ENCODE measurements around the gene USP36. TPM values are rescaled to one million over a fixed set of nuclear protein-coding genes. Genes with fewer than 3 reads are reported as not detected.

Gene USP36
- polyA plus RNA-seq, 1 experiment: 18.3 TPM

DNA sequence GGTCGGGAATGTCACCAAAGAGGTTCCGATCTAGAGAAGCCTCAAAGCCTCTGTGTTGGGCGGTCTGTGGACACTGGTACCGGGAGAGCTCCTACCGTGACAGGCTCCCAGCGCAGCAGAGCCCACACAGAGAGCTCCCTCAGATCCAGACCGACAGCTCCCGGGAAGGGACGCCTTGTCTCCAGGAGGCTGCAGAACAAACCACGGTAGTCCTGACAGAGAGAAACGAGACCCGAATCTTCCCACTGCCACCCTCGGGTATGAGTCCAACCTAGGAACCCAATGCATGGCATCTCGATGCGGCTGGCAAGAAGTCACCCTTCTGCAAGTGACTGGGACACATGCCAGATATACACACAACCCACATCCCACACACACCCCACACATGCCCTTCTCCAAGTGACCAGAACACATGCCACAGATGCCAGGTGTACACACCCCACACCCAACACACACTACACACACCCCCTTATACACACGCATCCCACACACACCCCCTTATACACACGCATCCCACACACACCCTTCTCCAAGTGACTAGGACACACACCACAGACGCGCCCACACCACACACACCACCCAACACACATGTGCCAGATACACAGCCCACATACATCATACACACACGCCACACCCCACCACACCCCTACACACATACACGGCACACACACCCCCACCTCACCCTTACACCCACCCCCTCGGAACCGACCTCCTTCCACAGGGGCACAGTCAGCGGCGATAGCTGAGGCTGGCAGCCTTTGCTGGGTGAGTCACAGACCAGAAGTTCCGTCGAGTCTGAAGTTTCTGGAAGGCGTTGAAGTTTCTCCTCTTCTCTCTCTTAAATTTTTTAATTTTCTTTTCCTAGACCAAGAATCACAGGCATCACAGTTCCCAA is 42.7 kb downstream of the USP36 start:
- Histone ChIP-seq H3K9me3 (ENCODE audit: control insufficient read depth, insufficient read depth, low read length) (no peaks in the 10 kb centered on the region), H3K4me3 (ENCODE audit: low read depth, low read length) (no peak overlapping the region), H3K27me3 (ENCODE audit: control insufficient read depth, insufficient read depth, low read length) (no peaks in the 10 kb centered on the region), H3K27ac (ENCODE audit: low read depth, low read length) (no peak overlapping the region)
- no peak for DNase-seq (ENCODE audit: low read depth, low spot score)
- ChIA-PET POLR2A (no interaction called here), CTCF (interaction anchor here (1.6 to 1.8 kb wide), 2 partner anchors 10 to 301 kb away, joined by 3 to 8 read pairs; no protein-coding TSS in a partner anchor)
- TF ChIP-seq, protein P1, sequence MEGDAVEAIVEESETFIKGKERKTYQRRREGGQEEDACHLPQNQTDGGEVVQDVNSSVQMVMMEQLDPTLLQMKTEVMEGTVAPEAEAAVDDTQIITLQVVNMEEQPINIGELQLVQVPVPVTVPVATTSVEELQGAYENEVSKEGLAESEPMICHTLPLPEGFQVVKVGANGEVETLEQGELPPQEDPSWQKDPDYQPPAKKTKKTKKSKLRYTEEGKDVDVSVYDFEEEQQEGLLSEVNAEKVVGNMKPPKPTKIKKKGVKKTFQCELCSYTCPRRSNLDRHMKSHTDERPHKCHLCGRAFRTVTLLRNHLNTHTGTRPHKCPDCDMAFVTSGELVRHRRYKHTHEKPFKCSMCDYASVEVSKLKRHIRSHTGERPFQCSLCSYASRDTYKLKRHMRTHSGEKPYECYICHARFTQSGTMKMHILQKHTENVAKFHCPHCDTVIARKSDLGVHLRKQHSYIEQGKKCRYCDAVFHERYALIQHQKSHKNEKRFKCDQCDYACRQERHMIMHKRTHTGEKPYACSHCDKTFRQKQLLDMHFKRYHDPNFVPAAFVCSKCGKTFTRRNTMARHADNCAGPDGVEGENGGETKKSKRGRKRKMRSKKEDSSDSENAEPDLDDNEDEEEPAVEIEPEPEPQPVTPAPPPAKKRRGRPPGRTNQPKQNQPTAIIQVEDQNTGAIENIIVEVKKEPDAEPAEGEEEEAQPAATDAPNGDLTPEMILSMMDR (IDR thresholded peaks at IDR 0.05; ENCODE audit: low read depth, low read length): no peak

DNA sequence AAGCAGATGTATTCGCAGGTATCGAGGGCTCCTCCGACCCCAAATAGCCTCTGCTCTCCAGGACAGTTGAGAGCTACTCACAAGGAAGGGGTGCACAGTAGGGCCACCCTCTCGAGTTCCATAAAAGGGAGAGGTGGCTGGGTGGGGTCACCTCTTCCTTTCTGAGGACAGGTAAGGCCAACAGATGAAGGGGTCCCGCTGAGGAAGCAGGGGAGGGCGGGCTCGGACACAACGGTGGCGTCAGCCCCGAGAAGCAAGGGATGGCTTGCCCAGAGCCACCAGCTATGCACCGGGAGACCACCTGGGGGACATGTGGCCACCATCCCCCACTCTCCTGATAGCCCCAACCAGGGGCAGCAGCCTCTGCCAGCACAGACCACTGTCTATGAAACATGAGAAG is 43.4 kb downstream of the USP36 start:
- POLR2A ChIA-PET: no interaction called here
- CTCF ChIA-PET: no interaction called here

DNA sequence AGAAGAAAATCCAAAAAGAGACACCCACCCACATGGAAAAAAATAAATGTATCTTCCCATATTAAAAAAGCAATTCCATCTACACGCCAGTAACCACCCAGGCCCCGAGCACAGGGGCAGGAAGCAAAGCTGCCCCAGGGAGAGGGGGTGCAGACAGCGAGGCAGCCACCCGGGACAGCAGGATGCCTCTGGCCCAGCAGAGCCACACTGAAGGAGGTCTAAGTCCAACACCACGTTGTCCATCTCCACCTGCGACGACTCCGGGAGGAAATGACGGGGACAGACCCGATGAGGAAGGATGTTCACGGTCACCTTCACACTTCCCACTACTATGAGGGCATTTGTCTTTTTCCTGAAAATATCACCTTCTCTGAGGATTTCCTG is 44.1 kb downstream of the USP36 start:
- Histone ChIP-seq H3K27me3 (ENCODE audit: control insufficient read depth, insufficient read depth, low read length) (no peaks in the 10 kb centered on the region), H3K27ac (ENCODE audit: low read depth, low read length) (no peak overlapping the region), H3K9me3 (ENCODE audit: control insufficient read depth, insufficient read depth, low read length) (no peaks in the 10 kb centered on the region), H3K4me3 (ENCODE audit: low read depth, low read length) (no peak overlapping the region)
- CTCF ChIA-PET: no interaction called here
- POLR2A ChIA-PET: no interaction called here
- DNase-seq (ENCODE audit: low read depth, low spot score): no peak
- TF ChIP-seq, protein P1 (IDR thresholded peaks at IDR 0.05; ENCODE audit: low read depth, low read length): no peak

More for the DNA sequence above, 43.4 kb downstream of the USP36 start:
- H3K27me3 ChIP-seq (ENCODE audit: control insufficient read depth, insufficient read depth, low read length): no peaks in the 10 kb centered on the region
- DNase-seq (ENCODE audit: low read depth, low spot score): no peak
- H3K4me3 ChIP-seq (ENCODE audit: low read depth, low read length): no peak overlapping the region
- H3K9me3 ChIP-seq (ENCODE audit: control insufficient read depth, insufficient read depth, low read length): no peaks in the 10 kb centered on the region
- TF ChIP-seq, protein P1 (IDR thresholded peaks at IDR 0.05; ENCODE audit: low read depth, low read length): no peak
- H3K27ac ChIP-seq (ENCODE audit: low read depth, low read length): no peak overlapping the region

GRCh38 chr17:78795861-78796516 is 44.6 kb downstream of the USP36 start:
- H3K9me3 ChIP-seq (ENCODE audit: control insufficient read depth, insufficient read depth, low read length): no peaks in the 10 kb centered on the region
- POLR2A ChIA-PET: no interaction called here
- CTCF ChIA-PET: no interaction called here
- H3K27me3 ChIP-seq (ENCODE audit: control insufficient read depth, insufficient read depth, low read length): no peaks in the 10 kb centered on the region
- H3K27ac ChIP-seq (ENCODE audit: low read depth, low read length): peak overlapping the region; percentile 2
- no peak for DNase-seq (ENCODE audit: low read depth, low spot score)
- H3K4me3 ChIP-seq (ENCODE audit: low read depth, low read length): no peak overlapping the region
- TF ChIP-seq, protein P1 (IDR thresholded peaks at IDR 0.05; ENCODE audit: low read depth, low read length): no peak
